ENCODE measurements around the gene CS. TPM values are rescaled to one million over a fixed set of nuclear protein-coding genes. Genes with fewer than 3 reads are reported as not detected.

CS gene
- polyA plus RNA-seq, 3 donors, result 55.7 to 156 (median 86.1) TPM

GRCh38 chr12:56247923-56248322, 52.2 kb downstream of the CS start:
- Histone ChIP-seq H3K4me1 (ENCODE audit: control insufficient read depth in 1 of 2, insufficient read depth in 2 of 2, low read length in 2 of 2) (no peaks in the 10 kb centered on the region), H3K9me3 (replicated peaks in 1 of 2; ENCODE audit: control insufficient read depth in 1 of 2, insufficient read depth in 1 of 2, low read length in 2 of 2) (no peaks in the 10 kb centered on the region), H4K20me1 (ENCODE audit: insufficient read depth, low read length) (no peaks in the 10 kb centered on the region), H3K27ac (ENCODE audit: low read depth in 1 of 2, low read length in 2 of 2) (no peak overlapping the region), H3K27me3 (ENCODE audit: control insufficient read depth in 2 of 2, insufficient read depth in 2 of 2, low read length in 2 of 2) (no peaks in the 10 kb centered on the region), H3K4me2 (replicated peaks; ENCODE audit: extremely low read depth, low read length, poor library complexity, severe bottlenecking) (no peak overlapping the region), H3K36me3 (replicated peaks in 1 of 2; ENCODE audit: control insufficient read depth in 1 of 2, insufficient read depth in 2 of 2, low read length in 2 of 2) (peaks cover 83 to 86% of the 10 kb centered on the region in 2 donors), H2AFZ (ENCODE audit: insufficient read depth, low read depth, low read length, poor library complexity, severe bottlenecking) (no peak overlapping the region), H3K79me2 (ENCODE audit: insufficient read depth, low read length) (no peaks in the 10 kb centered on the region), H3K4me3 (replicated peaks in 1 of 3; ENCODE audit: low read depth in 2 of 3, low read length in 3 of 3) (no peak overlapping the region), H3K9ac (ENCODE audit: insufficient read depth, low read length, poor library complexity, severe bottlenecking) (no peak overlapping the region)
- H3K36me3 Mint-ChIP-seq, result peaks cover 76 to 92% of the 10 kb centered on the region in 2 donors
- TF ChIP-seq, protein P1, sequence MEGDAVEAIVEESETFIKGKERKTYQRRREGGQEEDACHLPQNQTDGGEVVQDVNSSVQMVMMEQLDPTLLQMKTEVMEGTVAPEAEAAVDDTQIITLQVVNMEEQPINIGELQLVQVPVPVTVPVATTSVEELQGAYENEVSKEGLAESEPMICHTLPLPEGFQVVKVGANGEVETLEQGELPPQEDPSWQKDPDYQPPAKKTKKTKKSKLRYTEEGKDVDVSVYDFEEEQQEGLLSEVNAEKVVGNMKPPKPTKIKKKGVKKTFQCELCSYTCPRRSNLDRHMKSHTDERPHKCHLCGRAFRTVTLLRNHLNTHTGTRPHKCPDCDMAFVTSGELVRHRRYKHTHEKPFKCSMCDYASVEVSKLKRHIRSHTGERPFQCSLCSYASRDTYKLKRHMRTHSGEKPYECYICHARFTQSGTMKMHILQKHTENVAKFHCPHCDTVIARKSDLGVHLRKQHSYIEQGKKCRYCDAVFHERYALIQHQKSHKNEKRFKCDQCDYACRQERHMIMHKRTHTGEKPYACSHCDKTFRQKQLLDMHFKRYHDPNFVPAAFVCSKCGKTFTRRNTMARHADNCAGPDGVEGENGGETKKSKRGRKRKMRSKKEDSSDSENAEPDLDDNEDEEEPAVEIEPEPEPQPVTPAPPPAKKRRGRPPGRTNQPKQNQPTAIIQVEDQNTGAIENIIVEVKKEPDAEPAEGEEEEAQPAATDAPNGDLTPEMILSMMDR (IDR thresholded peaks at IDR 0.05), result no peak
- no peaks in the 10 kb centered on the region for H3K9me3 Mint-ChIP-seq
- H3K27ac Mint-ChIP-seq, result peak overlapping the region in 1 of 7 donors; percentile 51
- H3K4me3 Mint-ChIP-seq, result no peak overlapping the region
- H3K27me3 Mint-ChIP-seq (ENCODE audit: low read depth in 3 of 3), result peaks cover 0 to 3% (median 0%) of the 10 kb centered on the region in 3 donors
- H3K4me1 Mint-ChIP-seq, result no peaks in the 10 kb centered on the region
- 94% methylated on average over 14 of the region's 16 CpGs for WGBS (ENCODE audit: insufficient coverage)
- intact Hi-C loops (cut with micrococcal nuclease), result no loop called here
- no peak for DNase-seq

- Histone ChIP-seq H2AFZ (ENCODE audit: insufficient read depth, low read depth, low read length, poor library complexity, severe bottlenecking) (no peak overlapping the region), H3K27ac (ENCODE audit: low read depth in 1 of 2, low read length in 2 of 2) (no peak overlapping the region), H3K79me2 (ENCODE audit: insufficient read depth, low read length) (no peaks in the 10 kb centered on the region), H3K36me3 (replicated peaks in 1 of 2; ENCODE audit: control insufficient read depth in 1 of 2, insufficient read depth in 2 of 2, low read length in 2 of 2) (peaks cover 82 to 95% of the 10 kb centered on the region in 2 donors), H3K4me2 (replicated peaks; ENCODE audit: extremely low read depth, low read length, poor library complexity, severe bottlenecking) (no peak overlapping the region), H3K4me3 (replicated peaks in 1 of 3; ENCODE audit: low read depth in 2 of 3, low read length in 3 of 3) (no peak overlapping the region), H3K9me3 (replicated peaks in 1 of 2; ENCODE audit: control insufficient read depth in 1 of 2, insufficient read depth in 1 of 2, low read length in 2 of 2) (no peaks in the 10 kb centered on the region), H3K27me3 (ENCODE audit: control insufficient read depth in 2 of 2, insufficient read depth in 2 of 2, low read length in 2 of 2) (no peaks in the 10 kb centered on the region), H4K20me1 (ENCODE audit: insufficient read depth, low read length) (no peaks in the 10 kb centered on the region), H3K9ac (ENCODE audit: insufficient read depth, low read length, poor library complexity, severe bottlenecking) (no peak overlapping the region), H3K4me1 (ENCODE audit: control insufficient read depth in 1 of 2, insufficient read depth in 2 of 2, low read length in 2 of 2) (no peaks in the 10 kb centered on the region)
- H3K9me3 Mint-ChIP-seq, result no peaks in the 10 kb centered on the region
- DNase-seq, result no peak
- H3K36me3 Mint-ChIP-seq, result peaks cover 85 to 97% of the 10 kb centered on the region in 2 donors
- 99% methylated on average over 13 of the region's 14 CpGs for WGBS (ENCODE audit: insufficient coverage)
- H3K4me3 Mint-ChIP-seq, result no peak overlapping the region
- intact Hi-C loops (cut with micrococcal nuclease), result no loop called here
- no peak overlapping the region for H3K27ac Mint-ChIP-seq
- no peaks in the 10 kb centered on the region for H3K4me1 Mint-ChIP-seq
- peaks cover 0 to 2% (median 0%) of the 10 kb centered on the region in 3 donors for H3K27me3 Mint-ChIP-seq (ENCODE audit: low read depth in 3 of 3)
- TF ChIP-seq, protein P1 (IDR thresholded peaks at IDR 0.05), result no peak
Observed at GRCh38 chr12:56244494-56244893, 55.6 kb downstream of the CS start.

All from CD14-positive monocyte (primary cell).